Measurements from ENCODE around the gene CCZ1B. TPM values are rescaled to one million over a fixed set of nuclear protein-coding genes. Genes with fewer than 3 reads are reported as not detected.
"Not testable (repeated sequence)": the region's sequence is repeated elsewhere in the genome, so short reads cannot be mapped to it uniquely, and the experiment has no call there.

Gene CCZ1B
- total RNA-seq, 1 donor from 2014 or later, result 132 TPM

DNA sequence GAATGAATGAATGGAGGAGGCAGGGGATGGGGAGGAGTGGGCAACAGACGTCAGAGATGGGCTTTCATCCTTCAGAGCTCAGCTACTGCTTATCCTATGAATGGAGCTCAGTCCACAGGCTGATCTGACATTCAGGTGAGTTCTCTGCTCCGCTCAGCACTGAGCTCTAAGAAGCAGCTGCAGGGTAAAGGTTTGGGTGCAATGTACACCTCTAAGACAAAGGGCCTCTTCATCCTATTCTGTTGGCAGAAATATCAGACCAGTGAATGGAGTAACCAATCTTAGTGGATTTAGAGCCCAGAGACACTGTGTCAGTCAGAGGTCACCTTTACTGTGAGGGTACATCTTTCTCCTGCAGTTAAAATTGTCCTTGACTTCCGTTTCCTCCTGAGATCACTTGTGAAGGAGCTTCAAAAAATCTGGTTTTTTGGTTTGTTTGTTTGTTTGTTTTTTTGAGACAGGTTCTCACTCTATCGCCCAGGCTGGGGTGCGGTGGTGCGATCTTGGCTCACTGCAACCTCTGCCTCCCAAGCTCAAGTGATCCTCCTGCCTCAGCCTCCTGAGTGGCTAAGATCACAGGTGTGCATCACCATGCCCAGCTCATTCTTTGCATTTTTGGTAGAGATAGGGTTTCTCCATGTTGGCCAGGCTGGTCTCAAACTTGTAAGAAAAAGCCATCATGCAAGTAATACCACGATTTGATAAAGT, 5.1 kb upstream of the CCZ1B start:
- no peak for DNase-seq

GRCh38 chr7:6830026-6830425, 4.0 kb upstream of the CCZ1B start:
- not testable (repeated sequence) for DNase-seq

DNA sequence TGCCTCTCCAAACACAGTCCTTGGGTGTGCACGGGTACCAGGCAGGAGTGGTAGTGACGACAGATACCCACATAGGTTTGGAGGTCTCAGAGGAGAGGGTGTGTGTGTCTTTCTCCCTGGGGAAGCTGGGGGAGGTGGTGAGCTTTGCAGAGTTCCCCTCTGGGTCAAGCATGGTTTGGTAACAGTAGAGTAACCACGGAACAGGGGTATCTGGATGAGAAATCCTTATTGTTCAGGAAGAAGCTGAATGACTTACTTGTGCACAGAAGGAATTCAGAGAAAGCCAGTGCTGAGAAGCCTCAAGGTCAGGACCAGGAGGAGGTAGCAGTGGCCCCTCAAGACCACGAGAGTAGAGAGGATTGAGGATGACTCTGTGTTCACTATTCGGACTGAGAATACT, 3.5 kb upstream of the CCZ1B start:
- not testable (repeated sequence) for DNase-seq

GRCh38 chr7:6827180-6827579, 1.1 kb upstream of the CCZ1B start:
- not testable (repeated sequence) for DNase-seq

- not testable (repeated sequence) for DNase-seq
Measured at GRCh38 chr7:6825236-6826125, 594 bp downstream of the CCZ1B start.

GRCh38 chr7:6821622-6822021, 4.5 kb downstream of the CCZ1B start:
- DNase-seq, result not testable (repeated sequence)

GRCh38 chr7:6815470-6815869, 10.6 kb downstream of the CCZ1B start:
- DNase-seq, result not testable (repeated sequence)

- DNase-seq, result not testable (repeated sequence)
Measured at GRCh38 chr7:6813011-6813410, 13.1 kb downstream of the CCZ1B start.

- not testable (repeated sequence) for DNase-seq
Measured at GRCh38 chr7:6807959-6808358, 18.1 kb downstream of the CCZ1B start.

DNA sequence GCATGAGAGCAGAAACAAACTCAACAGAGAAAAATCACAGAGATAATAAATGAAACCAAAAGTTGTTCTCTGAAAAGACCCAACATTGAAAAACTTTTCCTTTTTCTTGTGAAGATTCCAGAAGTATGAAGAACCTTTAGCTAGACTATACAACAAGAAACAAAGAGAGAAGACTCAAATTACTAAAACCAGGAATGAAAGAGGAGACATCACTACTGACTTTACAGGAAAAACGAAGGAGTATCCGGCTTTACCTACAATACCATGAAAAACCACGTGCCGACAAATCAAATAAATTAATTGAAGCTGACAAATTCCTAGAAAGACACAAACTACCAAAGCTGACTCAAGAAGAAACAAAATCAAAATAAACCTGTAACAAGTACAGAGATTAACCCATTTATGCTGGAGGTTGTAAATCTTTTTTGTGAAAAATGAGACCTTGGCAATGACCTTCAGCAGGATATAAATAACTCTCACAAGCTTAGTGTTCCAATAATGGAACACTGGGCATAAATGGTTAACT, 18.6 kb downstream of the CCZ1B start:
- DNase-seq, result not testable (repeated sequence)

GRCh38 chr7:6800331-6800730, 25.7 kb downstream of the CCZ1B start:
- DNase-seq, result not testable (repeated sequence)

DNA sequence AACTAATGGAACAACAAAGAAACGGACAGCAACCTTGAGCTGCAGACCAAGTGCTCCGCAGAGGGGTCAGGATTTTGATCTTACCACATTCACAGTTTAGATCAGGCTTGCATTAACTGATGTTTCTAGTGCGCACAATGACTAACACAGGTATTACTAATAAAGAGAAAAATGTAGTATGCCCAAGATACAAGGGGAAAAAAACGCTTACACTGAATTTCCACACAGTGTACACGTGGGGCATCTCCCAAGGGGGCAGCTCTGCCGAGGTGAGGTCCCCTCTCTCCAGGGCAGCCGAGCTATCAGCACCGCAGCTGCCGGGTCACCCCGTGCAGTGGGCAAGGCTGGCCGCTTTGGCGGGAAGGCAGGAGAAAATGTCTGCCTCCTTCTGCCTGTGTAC, 26.2 kb downstream of the CCZ1B start:
- DNase-seq, result not testable (repeated sequence)

GRCh38 chr7:6798047-6798446, 28.0 kb downstream of the CCZ1B start:
- DNase-seq, result not testable (repeated sequence)

DNA sequence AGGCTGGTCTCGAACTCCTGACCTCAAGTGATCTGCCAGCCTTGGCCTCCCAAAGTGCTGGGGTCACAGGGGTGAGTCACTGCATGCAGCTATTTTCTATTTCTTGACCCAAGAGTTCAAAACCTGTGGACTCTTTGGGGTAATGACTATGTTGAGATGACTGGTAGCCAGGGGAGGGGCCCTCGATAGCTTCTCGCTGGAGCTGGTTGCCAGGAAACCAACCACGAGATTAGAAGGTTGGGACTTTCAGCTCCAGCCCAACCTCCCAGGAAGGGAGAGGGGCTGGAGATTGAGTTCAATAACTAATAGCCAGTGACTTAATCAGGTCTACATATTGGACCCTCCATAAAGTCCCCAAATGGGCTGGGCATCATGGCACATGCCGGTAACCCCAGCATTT, 28.9 kb downstream of the CCZ1B start:
- DNase-seq, result not testable (repeated sequence)

DNA sequence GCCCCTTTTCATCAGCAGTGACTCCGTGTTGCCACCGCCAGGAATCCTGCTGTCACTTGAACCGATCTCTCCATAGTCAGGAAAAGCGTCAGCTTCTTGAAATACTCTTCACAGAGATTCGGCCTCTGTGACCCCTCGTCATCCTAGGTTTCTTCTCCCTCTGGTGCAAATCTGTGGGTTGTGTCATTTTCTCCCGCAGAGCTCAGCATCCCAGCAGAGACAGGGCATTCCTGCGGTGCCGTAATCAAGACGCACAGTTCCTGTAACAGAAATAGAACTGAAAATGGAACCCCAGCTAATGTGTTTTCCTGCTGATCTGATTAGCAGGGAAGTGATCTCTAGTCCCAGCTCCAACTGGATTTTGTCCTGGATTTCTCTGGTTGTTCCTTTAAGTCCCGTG, 31.8 kb downstream of the CCZ1B start:
- DNase-seq, result not testable (repeated sequence)

DNA sequence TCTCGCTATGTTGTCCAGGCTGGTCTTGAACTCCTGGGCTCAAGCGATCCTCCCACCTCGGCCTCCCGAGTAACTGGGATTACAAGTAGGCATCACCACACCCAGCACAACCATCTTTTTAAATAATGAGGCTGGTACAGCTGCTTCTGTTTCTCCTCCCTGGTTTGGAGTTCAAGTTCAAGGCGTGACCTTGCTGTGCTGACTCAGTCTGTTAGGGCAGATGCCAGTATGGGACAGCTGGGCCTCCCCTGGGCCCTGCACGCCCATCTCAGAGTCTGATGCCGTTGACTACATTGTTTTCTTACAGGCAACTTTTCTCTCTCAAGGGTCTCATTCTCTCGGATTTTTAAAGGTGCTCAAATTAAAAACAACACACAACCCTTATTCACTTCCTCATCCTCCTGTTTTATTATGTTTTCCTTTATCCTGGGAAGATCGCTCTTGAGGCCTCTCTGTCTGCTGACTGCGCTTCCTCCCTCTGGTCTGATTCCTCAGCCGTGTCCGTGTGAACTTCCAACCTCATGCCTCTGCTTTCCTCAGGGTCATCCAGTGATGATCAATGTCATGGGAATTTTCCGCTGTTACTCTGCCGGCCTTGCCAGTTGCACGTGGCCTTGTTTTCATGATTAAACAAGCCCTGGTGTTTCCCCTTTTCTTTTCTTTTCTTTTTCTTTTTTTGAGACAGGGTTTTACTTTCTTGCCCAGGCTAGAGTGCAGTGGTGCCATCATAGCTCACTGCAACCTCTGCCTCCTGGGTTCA, 33.8 kb downstream of the CCZ1B start:
- DNase-seq, result not testable (repeated sequence)

GRCh38 chr7:6789353-6789752, 36.7 kb downstream of the CCZ1B start:
- not testable (repeated sequence) for DNase-seq

- not testable (repeated sequence) for DNase-seq
Measured at GRCh38 chr7:6781581-6781980, 44.5 kb downstream of the CCZ1B start.

DNA sequence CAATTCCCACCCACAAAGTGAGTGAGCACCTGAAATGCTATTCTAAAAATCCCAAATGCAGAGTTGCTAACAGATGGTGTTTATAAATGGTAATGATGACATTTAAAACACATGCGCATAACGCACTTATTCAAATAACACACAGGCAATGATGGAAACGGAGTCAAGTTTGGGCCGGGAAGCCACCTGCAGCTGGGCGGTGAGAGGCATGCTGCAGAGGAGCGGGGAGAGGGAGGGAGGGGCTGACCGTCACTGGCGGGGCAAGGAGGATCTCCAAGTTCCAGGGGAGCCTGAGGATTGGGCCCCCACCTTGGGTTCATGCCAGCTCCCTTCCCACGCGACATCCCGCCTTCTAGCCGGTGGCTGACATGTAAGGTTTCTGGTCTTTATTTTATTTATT, 64.9 kb downstream of the CCZ1B start:
- not testable (repeated sequence) for DNase-seq

- DNase-seq, result not testable (repeated sequence)
Measured at GRCh38 chr7:6753964-6754363, 72.1 kb downstream of the CCZ1B start, which contains the start of gene RSPH10B2. TSS of gene RSPH10B2 (plus strand) at chr7:6754103. CDS start at chr7:6757678, 3,575 bp downstream.

- DNase-seq, result not testable (repeated sequence)
Measured at GRCh38 chr7:6750173-6750572, 75.9 kb downstream of the CCZ1B start.

DNA sequence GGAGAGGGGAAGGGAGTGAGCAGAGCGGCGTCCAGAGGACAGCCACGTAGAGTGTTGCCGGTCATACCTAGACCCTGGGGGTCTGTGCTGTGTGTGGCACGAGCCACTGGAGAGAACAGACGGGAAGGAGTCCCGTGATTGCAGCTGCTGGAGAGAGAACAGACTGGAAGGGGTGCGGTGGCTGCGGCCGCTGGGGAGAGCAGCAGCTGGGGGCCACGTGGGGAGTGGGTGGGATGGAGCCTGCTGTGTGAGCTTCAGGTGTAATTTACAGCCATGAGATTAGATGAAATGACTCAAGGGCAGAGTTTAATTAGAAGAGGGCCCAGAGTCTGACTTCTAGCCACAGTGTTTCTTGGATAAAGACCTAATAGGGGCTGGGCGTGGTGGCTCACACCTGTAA, 76.7 kb downstream of the CCZ1B start:
- not testable (repeated sequence) for DNase-seq

All from occipital lobe (tissue), 2 donors.